HG03378 (cell line): Measurements from ENCODE around the gene FKBP5.
"Not testable (repeated sequence)": the region's sequence is repeated elsewhere in the genome, so short reads cannot be mapped to it uniquely, and the experiment has no call there.

Experiments
- ATAC-seq: cut with Tn5 transposase; IDR thresholded peaks from one replicate; pipeline ENCODE4 v1.9.1; 2021; ENCODE audit warnings: mild to moderate bottlenecking, moderate library complexity; ENCODE audit not compliant: unreplicated experiment

The FKBP5 gene

DNA sequence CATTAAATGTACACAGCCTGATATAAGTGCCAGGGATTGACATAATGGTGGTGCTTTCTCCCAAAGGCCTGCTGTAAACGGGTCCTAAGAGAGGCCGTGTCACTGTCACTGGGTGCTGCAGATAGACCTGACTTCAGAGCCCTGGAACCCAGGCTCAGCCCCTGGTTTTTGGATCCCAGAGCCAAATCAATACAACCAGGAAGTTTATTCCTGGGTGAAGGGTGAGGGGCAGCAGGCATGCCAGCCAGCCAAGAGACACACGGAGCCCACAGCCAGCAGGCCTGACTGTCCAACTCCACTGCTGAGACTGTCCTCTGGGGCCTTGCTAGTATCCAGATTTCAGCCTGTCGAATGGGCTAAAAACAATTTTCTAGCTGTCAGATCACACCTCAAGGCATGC is 35.3 kb upstream of the FKBP5 start:
- ATAC-seq: no peak

DNA sequence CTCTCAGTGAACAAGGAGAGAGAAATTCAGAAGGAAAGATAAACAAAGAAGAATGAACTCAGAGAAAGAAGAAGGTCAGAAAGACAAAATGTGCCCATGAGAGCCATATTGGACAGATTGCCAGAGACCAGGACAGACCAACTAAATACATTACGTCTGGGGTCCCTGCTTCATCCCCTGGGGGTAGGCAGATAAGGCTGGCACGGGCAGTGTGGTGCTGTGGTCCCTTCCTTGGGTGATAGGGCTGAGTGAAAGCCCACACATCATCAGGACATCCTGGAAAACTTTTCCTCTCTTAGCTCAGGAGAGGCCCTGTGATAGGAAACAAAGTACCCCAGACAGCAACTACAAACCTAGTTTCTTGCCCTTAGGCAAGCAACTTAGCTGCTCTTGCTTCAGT is 34.9 kb upstream of the FKBP5 start:
- no peak for ATAC-seq

DNA sequence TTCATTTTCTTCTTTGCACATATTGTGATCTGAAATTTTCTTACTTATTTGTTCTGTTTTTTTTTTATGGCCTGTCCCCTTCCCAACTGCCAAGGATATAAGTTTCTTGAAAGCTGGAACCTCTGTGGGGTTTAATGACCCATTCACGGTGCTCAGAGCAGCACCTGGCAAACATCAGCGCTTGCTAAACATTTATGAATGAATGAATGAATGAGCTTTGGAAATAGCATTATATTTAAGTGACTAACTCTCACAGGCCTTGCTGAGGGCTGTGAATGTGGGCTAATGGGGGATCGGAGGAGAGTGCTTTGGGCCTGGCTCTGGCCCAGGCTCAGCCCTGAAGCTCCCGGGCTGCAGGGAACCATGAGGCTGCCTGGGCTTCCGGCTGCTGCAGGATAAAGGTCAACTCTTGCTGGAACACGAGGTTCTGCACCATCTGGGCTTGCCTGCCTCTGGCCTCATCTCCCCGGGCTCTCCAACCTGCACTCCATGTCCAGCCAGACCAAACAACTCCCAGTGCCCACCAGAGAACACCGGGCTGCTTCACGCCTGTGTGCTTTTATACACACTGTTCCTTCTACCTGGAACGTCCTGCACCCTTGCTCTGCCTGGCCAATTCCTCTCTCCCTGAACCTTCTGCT is 33.5 kb upstream of the FKBP5 start:
- ATAC-seq: no peak

DNA sequence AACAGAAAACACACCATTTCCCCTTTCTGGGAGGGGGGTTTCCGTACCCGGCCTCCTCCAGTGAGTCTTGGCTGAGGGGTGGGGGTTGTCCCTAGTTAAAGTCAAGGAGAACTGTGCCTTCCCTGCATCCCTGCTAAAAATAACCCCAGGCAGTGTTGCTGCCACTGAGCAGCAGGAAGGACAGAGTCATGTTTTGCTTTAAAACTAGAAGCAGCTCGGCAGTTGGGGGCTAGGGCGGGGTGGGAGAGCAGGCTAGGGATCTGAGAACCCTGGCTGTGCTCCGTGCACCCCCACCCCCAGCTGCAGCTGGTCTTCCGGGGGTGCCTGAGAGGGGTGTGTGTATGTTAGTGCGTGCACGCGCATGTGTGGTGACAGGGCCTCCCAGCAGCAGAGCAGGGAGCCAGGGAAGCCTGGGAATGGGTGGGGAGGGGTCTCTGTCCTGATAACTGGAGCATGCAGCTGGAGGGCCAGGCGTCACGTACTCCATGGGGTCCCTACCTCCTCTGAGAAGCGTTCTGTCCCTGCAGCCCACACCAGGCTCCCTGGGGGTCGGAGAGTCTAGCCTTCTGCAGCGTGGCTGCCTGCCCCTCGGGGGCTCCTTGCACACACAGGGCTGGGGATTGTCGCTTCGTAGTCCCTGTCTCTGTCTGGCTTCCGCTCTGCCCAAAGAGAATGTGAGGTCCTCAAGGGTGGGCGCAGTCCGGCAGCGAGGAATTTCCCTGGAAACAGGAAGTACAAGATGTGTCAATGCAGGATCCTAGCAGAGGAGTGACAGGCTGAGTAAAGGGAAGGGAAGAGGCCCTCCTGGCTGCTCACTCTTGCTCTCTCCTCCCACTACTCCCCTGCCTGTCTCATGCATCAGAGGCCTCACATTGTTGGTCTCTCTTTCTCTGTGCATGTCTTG is 31.4 kb upstream of the FKBP5 start:
- no peak for ATAC-seq

DNA sequence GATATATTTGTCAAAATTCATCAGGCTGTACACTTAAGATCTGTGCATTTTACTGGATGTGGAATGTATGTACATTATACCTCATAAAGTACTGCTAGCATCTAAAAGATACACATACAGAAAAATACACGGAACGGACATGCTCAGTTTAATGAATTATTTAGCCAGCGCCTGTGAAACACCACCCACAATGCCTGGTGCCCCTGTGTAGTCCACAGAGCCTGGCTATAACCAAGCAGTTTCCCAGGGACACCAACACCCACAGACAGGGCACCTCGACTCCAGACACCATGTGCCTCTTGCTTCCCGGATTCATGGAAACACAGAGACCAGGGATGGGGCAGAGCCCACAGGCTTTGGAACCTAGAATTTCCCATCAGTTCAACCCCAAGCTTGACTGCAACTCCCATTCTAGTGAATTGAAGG is 30.7 kb upstream of the FKBP5 start:
- no peak for ATAC-seq

DNA sequence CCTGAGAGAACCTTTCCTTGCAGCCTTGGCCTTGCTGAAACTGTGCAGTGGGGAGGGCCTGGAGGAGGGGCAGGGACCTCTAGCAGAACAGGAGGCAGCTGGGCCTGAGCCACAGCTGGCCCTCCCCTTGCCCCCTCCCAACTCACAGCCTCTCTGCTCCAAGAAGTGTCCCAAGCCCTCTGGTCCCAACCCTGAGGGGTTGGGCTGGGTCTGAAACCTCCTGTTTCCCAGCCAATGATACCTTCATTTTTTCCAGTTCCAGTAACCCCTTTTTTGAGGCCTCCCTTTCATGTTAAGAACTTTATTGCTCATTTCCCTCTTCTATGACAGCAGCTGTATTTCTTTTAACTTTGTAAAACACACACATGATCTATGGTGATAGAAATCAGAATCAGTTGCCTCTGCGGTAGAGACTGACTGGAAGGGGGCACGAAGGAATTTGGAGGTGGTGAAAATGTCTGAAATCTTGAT is 30.2 kb upstream of the FKBP5 start:
- no peak for ATAC-seq

DNA sequence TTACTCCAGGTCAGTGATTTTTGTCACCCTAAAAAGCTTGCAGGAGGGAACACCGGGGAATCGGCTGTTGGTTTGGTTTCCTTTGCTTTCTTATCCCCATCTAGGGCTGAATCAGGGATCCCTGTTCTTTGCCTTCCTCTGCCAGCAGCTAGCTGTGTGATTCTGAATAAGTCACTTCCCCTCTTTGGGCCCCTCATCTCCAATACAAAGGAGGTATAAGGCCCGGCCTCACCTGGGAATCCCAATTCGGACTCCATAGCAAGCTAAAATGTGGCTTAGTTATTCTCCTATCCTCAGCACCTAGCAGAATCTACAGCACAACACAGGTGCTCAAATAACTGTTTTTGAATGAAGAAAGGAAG is 29.6 kb upstream of the FKBP5 start:
- no peak for ATAC-seq

DNA sequence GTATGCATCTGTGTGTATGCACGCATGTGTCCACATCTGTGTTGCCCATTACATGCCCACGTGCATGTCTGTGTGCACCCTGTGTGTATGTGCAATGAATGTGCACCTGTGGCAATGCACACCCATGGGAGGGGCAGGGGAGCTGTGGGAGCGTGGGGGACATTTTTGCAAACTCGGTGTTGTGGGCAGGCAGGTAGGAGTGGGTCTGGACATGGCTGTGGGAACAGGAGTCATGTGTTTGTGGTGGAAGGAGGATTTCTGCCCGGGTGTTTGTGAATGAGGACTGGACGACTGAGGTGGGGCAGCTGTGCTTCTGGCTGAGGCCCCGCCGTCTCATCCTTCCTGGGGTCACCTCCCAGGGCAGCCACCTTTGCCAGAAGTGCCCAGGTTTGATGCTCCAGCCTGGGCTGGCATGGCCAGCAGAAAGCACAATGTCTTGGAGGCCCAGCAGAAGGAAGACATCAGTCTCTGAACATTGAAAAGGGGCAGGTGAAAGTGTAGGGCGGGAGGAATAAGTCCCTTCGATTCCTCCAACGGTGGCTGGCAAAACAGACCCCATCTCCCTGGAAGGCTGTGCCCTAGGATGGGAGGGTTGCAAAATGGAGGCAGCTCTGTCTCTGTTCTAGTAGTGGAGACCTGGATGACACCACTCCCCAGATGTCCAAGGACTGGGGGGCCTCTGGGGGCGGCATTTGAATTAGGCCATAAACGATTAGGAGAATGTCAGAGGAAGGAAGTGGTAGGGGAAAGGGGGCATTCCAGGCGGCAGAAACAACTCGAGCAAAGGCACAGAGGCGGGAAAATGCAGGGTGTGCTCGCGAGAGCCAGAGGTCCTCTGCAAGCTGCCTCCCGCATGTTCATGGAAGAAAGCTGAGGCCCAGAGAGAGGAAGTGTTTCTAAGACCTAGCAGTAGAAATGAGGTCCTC is 29.0 kb upstream of the FKBP5 start:
- no peak for ATAC-seq

DNA sequence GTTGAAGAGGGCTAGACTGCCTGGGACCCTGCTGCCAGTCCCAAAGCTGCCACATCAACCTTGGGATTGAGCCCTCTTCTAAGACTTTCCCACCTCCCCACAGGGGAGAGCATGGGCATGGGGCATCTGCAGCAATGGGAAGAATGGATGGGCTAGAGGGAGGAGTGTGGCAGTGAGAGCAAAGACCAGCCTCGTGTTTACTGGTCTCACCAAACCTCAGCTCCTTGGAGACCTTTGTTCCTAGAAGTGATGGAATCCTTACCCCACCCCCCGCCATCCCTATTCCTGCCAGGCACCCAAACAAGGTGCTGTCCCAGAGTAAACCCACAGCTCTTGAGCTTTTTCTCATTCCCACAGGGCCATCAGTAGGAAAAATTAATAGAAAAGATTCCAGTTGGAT is 28.1 kb upstream of the FKBP5 start:
- ATAC-seq: no peak

DNA sequence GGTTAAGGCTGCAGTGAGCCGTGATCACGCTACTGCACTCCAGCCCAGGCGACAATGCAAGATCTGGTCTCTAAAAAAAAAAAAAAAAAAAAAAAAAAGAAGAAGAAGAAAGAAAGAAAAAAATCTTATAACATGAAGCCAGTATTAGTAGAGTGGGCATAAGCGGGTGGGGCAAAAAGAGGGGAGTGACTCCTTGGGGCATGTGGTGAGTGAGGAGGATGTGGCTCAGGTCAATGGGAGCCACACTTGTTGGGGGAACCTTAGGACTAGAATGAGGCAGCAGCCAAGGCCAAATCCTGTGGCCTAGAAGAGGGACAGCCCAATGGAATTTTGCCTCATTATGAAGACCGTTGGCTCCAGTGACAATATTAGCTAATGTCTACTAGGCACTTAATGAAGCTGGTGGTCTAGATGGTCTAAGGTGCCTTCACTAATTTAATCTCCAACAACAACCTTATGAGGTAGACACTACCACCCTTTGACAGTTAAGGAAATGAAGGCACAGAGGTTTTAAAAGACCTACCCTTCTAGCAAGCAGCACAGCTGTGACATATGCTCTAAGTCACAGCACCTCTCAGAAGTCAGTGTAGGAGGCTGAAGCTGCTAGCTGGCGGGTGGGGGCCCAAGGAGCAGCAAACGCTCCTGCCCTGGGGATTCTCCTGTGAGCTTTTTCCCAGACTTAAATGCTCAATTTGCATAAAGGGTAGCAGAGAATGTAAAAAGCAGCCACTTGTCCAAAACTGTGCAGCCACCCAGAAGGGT is 24.5 kb upstream of the FKBP5 start:
- ATAC-seq: no peak

DNA sequence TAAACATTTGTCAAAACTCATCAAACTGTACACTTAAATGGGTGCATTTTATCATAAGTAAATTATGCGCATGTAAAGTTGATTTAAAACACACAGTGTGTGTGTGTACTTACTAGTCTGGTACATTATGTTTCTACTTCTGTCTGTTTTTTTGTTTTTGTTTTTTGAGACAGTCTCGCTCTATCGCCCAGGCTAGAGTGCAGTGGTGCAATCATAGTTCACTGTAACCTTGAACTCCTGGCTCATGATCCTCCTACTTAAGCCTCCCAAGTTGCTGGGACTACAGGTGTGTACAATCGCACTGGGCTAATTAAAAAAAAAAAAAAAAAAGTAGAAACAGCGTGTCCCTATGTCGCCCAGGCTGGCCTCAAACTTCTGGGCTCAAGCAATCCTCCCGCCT is 23.0 kb upstream of the FKBP5 start:
- ATAC-seq: no peak

DNA sequence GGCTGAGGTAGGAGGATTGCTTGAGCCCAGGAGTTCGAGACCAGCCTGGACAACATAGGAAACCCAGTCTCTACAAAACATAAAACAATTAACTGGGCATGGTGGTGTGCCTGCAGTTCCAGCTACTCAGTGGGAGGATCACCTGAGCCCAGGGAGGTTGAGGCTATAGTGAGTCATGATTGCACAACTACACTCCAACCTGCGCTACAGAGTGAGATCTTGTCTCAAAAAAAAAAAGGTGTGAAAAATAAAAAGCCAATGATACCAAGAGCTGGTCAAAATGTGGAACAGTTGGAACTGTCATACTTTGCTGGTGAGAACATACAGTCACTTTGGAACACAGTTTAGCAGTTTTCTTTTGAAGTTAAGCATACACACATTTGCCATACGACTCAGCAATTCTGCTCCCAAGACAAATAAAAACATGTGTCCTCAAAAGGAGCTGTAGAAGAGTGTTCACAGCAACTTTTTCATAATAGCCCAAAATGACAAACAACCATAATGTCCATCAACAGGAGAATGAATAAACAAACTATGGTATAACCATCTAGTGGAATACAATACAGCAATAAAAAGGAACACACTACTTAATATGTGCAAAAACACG is 21.6 kb upstream of the FKBP5 start:
- ATAC-seq: no peak

DNA sequence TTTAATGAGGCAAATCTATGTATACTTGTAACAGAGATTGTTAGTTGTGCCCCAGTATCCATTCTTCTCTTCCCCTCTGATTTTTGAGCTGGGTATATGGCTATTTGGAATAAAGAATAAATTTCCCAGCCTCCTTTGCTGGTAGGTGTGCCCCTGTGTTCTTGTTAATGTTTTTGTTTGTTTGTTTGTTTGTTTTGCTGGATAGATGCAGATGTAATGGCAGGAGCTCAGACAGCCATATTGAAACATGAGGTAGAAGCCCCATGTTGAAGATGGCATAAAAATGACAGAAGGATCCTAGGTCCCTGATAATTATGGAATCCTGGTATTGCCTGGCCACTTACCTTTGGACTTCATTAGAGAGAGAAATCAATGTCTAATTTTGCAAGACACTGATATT is 19.9 kb upstream of the FKBP5 start:
- no peak for ATAC-seq

DNA sequence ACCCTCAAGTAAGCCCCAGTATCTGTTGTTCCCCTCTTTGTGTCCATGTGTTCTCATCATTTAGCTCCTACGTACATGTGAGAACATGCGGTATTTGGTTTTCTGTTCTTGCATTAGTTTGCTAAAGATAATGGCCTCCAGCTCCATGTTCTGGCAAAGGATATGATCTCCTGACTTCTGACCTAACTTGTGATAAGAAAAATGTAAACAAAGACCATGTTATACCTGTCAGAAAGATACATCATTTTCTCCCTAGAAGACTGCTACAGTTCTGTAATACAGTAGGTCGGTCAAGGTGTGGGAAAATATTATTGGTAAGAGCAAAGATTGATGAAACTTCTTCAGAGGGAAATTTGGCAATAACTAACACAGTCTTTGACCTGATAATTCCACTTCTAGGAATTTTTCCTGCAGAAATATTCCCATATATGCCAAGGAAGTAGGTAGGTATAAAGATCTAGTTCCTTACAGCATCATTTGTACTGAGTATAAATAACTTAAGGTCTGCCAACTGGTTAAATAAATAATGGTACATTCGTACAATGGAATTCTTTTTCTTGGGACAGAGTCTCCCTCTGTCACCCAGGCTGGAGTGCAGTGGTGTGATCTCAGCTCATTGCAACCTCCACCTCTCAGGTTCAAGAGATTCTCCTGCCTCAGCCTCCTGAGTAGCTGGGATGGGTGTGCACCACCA is 19.1 kb upstream of the FKBP5 start:
- no peak for ATAC-seq

DNA sequence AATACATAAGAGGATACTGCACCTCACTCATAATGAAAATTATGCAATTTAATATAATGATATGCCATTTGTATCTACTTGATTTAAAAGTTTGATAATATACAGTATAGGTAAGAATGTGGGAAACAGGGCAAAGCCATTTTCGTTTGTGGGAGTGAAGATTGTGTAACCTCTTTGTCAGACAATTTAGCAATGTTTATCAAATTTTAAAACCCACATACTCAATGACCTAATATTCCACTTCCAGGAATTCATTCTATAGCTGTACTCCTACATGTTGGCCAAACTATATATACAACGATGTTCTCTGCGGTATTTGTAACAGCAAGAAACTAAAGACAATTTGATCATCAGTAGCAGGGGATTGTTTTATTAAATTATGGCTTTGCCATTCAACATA is 17.8 kb upstream of the FKBP5 start:
- no peak for ATAC-seq

DNA sequence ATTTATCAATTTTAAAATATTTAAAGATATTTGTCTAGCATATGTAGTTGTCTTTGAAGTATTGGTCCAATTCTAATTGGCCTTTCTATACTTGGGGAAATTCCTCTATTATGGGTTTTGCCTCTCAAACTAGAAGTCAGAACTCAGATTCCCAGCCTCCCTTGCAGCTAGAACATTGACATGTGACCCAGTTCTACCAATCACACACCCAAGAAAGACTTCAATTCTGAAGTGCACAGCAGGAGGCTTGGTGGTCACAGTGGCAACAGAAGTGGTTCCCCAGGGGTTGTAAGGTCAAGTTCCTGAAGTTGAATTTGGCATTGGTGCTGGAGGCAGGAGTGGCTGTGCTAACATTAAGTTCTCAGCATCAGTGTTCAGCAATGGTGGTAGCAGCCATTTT is 14.8 kb upstream of the FKBP5 start:
- no peak for ATAC-seq

DNA sequence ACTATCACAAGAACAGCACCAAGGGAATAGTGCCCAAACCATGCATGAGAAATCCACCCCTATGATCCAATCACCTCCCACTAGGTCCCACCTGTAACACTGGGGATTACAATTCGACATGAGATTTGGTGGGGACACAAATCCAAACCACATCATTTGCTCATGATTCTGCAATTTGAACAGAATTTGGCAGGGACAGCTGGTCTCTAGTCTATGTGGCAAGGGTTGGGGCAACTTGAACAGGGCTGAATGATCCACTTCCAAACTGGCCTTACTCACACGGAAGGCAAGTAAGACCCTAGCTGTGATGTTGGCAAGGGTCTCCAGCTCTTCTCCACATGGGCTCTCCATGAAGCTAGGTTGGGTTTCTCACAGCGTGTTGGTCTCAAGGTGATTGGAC is 10.1 kb upstream of the FKBP5 start:
- no peak for ATAC-seq

DNA sequence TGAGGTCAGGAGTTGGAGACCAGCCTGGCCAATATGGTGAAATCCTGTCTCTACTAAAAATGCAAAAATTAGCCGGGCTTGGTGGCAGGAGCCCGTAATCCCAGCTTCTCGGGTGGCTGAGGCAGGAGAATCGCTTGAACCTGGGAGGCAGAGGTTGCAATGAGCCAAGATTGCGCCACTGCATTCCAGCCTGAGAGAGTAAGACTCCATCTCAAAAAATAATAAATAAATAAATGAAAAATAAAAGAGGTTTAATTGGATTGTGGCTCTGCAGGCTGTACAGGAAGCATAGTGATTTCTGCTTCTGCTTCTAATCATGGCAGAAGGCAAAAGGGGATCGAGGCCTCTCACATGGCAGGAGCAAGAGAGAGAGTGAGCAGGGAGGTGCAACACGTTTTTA is 9.7 kb upstream of the FKBP5 start:
- not testable (repeated sequence) for ATAC-seq

DNA sequence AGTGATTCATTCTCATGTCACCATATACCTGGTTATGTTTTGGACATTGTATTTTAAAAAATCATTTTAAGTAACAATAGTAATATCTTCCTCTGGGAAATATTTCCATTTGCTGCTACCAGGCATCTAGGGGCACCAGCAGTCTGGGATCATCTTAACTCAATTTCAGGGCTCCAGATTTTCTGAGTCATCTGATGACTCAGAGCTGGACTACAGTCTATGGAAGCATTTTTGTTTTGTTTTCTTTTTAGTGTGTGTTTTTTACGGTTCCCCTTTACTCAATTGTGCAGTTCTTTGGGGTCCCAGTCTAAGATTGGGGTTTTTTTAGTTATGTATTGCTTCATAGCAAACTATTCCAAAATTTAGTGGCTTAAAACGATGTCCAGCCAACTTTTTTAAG is 5.7 kb upstream of the FKBP5 start:
- ATAC-seq: no peak
